ENCODE measurements around the gene LCN10. TPM values are rescaled to one million over a fixed set of nuclear protein-coding genes. Genes with fewer than 3 reads are reported as not detected.
"Not testable (repeated sequence)": the region's sequence is repeated elsewhere in the genome, so short reads cannot be mapped to it uniquely, and the experiment has no call there.

Gene LCN10
- total and polyA plus RNA-seq, 9 of the 15 experiments (the other 6 are each of a cell fraction or from before 2014, with no cell fraction given) = 0.10 to 0.21 (median 0.14) TPM; not detected in 6

DNA sequence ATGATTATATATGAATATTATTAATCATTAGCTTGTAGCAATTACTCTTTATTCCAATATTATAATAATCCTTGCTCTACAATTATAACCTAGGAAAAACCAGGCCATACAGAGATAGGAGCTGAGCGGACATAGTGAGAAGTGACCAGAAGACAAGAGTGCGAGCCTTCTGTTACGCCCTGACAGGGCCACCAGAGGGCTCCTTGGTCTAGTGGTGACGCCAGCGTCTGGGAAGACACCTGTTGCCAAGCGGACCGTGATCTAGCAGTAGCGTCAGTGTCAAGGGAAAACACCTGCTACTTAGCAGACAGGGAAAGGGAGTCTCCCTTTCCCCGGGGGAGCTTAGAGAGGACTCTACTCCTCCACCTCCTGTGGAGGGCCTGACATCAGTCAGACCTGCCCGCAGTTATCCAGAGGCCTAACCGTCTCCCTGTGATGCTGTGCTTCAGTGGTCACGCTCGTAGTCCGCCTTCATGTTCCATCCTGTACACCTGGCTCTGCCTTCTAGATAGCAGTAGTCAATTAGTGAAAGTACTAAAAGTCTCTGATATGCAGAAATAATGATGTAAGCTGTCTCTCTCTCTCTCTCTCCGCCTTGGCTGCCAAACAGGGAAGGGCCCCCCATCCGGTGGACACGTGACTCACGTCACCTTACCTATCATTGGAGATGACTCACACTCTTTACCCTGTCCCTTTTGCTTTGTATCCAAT, 23.8 kb upstream of the LCN10 start (continued):
- TF ChIP-seq FOSL1 (tag; conservative IDR thresholded peaks at IDR 0.05) (peak; percentile 51), JUND (IDR thresholded peaks at IDR 0.05; ENCODE audit: borderline replicate concordance, low read depth, low read length) (peak; percentile 70; the same call in 1 of the 2 replicates), CREM (IDR thresholded peaks at IDR 0.05; ENCODE audit: low read depth) (0 out of 2 replicates have a peak, but pooled peaks have one; percentile 34), CXXC5 (CRISPR knock-in tag; IDR thresholded peaks at IDR 0.05) (peak; percentile 58), CTBP1 (IDR thresholded peaks at IDR 0.05; ENCODE audit: borderline replicate concordance) (peak; percentile 30; the same call in 1 of the 2 replicates), ZFX (CRISPR knock-in tag; IDR thresholded peaks at IDR 0.05) (peak; percentile 36; the same call in 1 of the 2 replicates), ATF7 (IDR thresholded peaks at IDR 0.05) (peak; percentile 45)
- not testable (repeated sequence) for TF ChIP-seq JUND (tag; IDR thresholded peaks at IDR 0.05; ENCODE audit: borderline replicate concordance, low read depth, low read length)
- TF ChIP-seq, protein P1, sequence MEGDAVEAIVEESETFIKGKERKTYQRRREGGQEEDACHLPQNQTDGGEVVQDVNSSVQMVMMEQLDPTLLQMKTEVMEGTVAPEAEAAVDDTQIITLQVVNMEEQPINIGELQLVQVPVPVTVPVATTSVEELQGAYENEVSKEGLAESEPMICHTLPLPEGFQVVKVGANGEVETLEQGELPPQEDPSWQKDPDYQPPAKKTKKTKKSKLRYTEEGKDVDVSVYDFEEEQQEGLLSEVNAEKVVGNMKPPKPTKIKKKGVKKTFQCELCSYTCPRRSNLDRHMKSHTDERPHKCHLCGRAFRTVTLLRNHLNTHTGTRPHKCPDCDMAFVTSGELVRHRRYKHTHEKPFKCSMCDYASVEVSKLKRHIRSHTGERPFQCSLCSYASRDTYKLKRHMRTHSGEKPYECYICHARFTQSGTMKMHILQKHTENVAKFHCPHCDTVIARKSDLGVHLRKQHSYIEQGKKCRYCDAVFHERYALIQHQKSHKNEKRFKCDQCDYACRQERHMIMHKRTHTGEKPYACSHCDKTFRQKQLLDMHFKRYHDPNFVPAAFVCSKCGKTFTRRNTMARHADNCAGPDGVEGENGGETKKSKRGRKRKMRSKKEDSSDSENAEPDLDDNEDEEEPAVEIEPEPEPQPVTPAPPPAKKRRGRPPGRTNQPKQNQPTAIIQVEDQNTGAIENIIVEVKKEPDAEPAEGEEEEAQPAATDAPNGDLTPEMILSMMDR (IDR thresholded peaks at IDR 0.05 in 2 of 3, conservative IDR thresholded peaks at IDR 0.05 in 1 of 3; ENCODE audit: insufficient read depth in 2 of 3, low read depth in 1 of 3, low read length in 3 of 3) = peak in 1 of 3 experiments; percentile 19; a peak in 1 of 6 replicates
- TF ChIP-seq, protein P2, sequence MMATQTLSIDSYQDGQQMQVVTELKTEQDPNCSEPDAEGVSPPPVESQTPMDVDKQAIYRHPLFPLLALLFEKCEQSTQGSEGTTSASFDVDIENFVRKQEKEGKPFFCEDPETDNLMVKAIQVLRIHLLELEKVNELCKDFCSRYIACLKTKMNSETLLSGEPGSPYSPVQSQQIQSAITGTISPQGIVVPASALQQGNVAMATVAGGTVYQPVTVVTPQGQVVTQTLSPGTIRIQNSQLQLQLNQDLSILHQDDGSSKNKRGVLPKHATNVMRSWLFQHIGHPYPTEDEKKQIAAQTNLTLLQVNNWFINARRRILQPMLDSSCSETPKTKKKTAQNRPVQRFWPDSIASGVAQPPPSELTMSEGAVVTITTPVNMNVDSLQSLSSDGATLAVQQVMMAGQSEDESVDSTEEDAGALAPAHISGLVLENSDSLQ (IDR thresholded peaks at IDR 0.05) = peak; percentile 51; the same call in 1 of the 2 replicates
- TF ChIP-seq, protein P3, sequence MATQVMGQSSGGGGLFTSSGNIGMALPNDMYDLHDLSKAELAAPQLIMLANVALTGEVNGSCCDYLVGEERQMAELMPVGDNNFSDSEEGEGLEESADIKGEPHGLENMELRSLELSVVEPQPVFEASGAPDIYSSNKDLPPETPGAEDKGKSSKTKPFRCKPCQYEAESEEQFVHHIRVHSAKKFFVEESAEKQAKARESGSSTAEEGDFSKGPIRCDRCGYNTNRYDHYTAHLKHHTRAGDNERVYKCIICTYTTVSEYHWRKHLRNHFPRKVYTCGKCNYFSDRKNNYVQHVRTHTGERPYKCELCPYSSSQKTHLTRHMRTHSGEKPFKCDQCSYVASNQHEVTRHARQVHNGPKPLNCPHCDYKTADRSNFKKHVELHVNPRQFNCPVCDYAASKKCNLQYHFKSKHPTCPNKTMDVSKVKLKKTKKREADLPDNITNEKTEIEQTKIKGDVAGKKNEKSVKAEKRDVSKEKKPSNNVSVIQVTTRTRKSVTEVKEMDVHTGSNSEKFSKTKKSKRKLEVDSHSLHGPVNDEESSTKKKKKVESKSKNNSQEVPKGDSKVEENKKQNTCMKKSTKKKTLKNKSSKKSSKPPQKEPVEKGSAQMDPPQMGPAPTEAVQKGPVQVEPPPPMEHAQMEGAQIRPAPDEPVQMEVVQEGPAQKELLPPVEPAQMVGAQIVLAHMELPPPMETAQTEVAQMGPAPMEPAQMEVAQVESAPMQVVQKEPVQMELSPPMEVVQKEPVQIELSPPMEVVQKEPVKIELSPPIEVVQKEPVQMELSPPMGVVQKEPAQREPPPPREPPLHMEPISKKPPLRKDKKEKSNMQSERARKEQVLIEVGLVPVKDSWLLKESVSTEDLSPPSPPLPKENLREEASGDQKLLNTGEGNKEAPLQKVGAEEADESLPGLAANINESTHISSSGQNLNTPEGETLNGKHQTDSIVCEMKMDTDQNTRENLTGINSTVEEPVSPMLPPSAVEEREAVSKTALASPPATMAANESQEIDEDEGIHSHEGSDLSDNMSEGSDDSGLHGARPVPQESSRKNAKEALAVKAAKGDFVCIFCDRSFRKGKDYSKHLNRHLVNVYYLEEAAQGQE (IDR thresholded peaks at IDR 0.05; ENCODE audit: borderline replicate concordance) = peak; percentile 6; the same call in 1 of the 2 replicates
- TF ChIP-seq, protein P3 (CRISPR knock-in tag; IDR thresholded peaks at IDR 0.05; ENCODE audit: low read depth) = not testable (repeated sequence)
